LNCaP clone FGC (cell line): ENCODE data around the gene PDIA3.

Experiments used
- DNase-seq: peaks from one replicate; pipeline ENCODE4 v3.0.0-alpha.2; 2011; ENCODE audit warnings: low read depth
- H3K4me3 ChIP-seq: 2 replicates; pipeline ENCODE4 v1.5.1; 2011; ENCODE audit warnings: mild to moderate bottlenecking, low read depth, low read length, control low read depth
- TF ChIP-seq, protein P1 (sequence below): IDR thresholded peaks from 2 replicates; pipeline ENCODE4 v1.5.1; 2012; ENCODE audit warnings: mild to moderate bottlenecking; ENCODE audit not compliant: control insufficient read depth, insufficient read depth; ENCODE audit errors: extremely low read depth

Gene PDIA3

DNA sequence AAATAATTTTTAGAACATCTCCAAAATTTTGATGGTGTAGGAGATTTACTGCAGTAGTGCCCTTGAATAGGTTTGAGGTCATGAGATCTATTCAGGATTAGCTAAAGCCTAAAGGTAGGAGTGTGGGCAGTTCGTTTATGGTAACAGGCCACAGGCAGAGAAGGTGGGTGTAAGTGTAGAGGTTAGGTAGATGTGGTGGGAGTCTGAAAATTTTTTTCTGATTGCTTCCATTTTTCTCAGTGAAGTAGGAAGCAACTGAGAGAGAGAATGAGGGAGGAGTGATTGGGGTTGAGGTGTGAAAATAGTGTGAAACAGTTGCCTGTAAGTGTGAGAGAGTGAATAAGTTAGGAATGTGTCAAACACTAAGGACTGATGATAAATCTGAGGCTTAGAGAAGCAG lies 32.8 kb downstream of the PDIA3 start:
- DNase-seq, result no peak
- no peak overlapping the region for H3K4me3 ChIP-seq
- TF ChIP-seq, protein P1, sequence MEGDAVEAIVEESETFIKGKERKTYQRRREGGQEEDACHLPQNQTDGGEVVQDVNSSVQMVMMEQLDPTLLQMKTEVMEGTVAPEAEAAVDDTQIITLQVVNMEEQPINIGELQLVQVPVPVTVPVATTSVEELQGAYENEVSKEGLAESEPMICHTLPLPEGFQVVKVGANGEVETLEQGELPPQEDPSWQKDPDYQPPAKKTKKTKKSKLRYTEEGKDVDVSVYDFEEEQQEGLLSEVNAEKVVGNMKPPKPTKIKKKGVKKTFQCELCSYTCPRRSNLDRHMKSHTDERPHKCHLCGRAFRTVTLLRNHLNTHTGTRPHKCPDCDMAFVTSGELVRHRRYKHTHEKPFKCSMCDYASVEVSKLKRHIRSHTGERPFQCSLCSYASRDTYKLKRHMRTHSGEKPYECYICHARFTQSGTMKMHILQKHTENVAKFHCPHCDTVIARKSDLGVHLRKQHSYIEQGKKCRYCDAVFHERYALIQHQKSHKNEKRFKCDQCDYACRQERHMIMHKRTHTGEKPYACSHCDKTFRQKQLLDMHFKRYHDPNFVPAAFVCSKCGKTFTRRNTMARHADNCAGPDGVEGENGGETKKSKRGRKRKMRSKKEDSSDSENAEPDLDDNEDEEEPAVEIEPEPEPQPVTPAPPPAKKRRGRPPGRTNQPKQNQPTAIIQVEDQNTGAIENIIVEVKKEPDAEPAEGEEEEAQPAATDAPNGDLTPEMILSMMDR, result no peak

DNA sequence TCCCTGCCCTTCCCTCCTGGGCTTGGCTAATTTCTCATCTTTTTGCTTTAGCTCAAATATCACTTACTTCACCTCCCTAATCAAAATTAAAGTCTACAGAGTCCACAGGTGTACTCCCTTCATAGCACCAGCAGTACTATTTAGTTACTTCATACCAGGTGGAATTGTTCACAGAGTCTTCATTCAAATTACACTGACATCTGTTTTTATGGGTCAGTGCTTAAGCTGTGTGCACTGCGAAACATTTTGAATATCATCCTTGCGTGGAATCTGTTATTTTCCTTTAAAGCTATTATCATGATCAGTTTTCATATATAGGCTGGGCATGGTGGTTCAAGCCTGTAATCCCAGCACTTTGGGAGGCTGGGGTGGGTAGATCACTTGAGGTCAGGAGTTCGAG lies 43.2 kb downstream of the PDIA3 start:
- TF ChIP-seq, protein P1, result no peak
- no peak overlapping the region for H3K4me3 ChIP-seq
- DNase-seq, result no peak

DNA sequence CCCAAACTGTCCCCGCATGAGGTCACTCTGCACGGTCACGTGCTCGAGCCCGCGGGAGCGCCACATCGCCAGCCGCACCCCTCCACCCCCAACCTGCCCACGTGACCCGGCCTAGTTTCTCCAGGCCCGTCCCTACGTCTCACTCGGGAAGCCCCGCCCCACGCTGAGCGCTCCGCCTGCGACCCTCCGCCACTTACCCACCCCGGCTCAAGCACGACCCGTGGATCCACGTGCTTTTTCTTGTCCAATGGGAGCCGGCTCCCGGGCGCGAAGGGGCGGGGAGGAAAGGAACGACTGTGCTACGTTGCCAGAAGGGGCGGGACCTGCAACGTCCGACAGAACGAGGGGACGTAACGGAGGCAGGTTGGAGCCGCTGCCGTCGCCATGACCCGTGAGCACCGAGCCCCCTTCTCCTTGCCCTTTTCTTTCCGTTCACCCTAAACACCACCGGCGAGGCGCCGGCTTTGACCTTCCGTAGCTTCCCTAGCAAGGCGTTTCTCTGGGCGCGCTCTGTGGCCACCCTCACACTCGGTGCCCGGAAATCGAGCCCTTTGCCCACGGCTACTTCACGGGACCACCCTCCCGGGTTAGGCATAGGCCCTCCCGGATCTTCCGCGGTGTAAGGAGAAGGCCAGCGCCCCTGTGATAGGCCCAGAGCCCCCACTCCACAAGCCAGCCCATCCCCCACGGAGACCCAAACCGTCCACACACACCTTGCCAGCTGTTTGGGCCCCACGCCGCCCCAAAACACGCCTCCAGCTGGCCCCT lies 45.9 kb downstream of the PDIA3 start, which contains the start of gene SERF2:
Gene SERF2, plus strand, starts transcription at position 328 of the 768 bp plus-strand sequence. Its CDS starts 57 bp downstream, at position 385.
- peak within 1 kb of the TSS; percentile 91 for H3K4me3 ChIP-seq
- TF ChIP-seq, protein P1, result no peak
- peak; percentile 98 for DNase-seq

DNA sequence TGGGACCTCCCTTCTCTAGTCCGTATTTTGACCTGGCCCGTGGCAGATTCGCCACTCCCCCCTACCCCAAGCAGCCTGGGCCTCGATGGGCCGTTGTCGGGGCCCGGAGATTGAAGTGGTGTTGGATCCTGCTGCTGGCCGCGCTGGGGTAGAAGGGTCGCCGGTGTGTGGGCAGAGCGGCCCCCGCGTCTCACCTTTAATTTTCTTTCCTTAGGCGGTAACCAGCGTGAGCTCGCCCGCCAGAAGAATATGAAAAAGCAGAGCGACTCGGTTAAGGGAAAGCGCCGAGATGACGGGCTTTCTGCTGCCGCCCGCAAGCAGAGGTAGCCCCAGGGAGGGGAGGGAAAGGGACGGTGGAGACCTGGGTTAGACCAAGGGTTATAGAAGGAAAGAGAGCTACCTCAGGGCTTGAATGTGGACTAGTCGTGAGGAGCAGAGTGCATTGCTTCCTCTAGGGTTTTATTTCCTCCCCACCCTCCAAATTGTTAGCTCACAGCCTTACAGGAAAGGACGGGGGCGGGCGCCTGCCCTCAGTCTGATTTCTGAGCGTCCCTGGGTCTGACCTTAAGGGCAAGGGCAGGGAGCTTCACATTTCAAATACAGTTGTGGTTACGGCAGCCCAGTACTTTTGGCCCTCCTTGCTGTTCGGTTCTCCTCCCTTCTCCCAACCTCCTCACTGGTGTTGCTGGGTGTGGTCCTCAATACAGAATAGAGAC lies 46.7 kb downstream of the PDIA3 start:
- TF ChIP-seq, protein P1, result no peak
- DNase-seq, result no peak
- H3K4me3 ChIP-seq, result peak overlapping the region; percentile 91

DNA sequence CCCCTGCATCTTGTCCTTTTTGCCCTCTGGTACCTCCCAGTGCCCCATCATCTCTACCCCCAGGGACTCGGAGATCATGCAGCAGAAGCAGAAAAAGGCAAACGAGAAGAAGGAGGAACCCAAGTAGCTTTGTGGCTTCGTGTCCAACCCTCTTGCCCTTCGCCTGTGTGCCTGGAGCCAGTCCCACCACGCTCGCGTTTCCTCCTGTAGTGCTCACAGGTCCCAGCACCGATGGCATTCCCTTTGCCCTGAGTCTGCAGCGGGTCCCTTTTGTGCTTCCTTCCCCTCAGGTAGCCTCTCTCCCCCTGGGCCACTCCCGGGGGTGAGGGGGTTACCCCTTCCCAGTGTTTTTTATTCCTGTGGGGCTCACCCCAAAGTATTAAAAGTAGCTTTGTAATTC lies 47.4 kb downstream of the PDIA3 start:
- TF ChIP-seq, protein P1, result no peak
- peak overlapping the region; percentile 91 for H3K4me3 ChIP-seq
- no peak for DNase-seq

DNA sequence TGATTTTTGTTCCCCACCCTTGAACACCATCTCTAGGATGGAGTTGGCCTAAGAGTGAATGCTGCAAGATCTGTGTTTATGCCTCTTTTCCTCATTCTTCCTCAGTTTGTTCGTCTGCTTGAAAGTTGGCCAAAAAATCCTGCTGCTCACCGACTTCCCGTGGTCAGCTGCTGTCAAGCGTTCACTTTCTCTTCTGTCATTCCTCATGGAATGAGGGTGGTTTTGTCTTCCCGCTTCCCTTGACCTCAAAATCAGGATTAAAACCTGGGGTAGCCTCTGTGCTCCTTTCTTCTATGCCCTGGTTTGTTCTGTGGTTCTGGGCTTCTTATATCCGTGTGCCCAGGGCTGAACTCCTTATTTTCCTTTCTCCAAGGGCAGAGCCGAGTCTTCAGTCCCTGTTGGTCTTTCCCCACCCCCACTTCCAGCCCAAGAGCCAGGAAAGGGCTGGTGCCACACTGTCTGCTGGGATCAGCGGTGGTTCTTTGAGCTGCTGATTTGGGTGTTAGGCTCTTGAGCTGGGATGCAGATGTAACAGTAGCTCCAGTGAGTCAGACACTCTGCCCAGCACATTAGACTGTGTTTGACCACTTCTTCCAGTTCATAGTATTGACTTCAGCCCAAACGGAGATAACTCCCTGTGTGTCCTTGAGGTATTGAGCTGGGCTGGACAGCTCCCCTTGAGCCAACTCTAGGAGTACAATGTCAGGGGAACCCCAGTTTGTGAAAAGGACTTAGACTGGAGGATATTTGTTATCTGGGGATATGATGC lies 48.2 kb downstream of the PDIA3 start:
- no peak overlapping the region for H3K4me3 ChIP-seq
- DNase-seq, result no peak
- TF ChIP-seq, protein P1, result no peak
